ENCODE results near the gene FAM98C.

The FAM98C gene

DNA sequence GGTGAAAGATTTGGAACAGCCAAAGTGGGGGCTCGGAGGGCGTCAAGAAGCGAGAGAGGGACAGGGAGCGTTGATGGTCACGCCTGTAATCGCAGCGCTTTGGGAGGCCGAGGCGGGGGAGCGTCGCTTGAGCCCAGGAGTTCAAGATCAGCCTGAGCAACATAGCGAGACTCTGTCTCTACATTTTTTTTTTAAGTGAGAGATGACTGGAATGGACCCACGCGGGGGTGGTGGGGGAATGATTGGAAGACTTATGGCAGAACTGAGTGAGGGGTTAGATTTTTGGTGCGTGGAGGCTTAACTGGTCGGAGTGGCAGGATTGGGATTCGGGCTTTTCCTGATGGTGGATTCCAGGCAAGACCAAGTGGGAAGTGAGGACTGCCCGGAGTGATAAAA, 27.8 kb upstream of the FAM98C start:
- Histone ChIP-seq H3K4me3 (ENCODE audit: low read depth, low read length) (peak overlapping the region; percentile 95), H3K27ac (peak overlapping the region; percentile 95)
- in situ Hi-C loops (cut with HindIII; ENCODE audit: low pct_ligation_motif_present, low sequenced_read_pairs): no loop called here

DNA sequence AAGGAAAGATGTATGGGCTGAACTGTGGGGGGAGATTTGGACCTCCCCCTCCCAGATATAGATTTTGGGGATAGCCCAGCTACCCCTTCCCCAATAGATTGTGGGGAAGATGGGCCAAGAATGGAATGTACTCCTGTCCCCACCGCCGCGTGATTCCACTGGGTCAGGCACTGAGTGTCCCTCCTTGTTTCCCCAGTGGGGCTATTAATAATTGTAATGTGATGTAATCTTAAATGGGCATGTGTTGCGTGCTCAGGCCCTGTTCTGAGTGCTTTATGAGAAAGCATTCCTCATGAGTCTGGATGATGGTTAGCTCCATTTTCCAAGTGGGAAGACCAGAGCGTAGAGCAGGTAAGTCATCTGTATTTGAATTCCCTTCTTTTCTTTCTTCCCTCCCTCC, 27.1 kb upstream of the FAM98C start:
- TF ChIP-seq, protein P1, sequence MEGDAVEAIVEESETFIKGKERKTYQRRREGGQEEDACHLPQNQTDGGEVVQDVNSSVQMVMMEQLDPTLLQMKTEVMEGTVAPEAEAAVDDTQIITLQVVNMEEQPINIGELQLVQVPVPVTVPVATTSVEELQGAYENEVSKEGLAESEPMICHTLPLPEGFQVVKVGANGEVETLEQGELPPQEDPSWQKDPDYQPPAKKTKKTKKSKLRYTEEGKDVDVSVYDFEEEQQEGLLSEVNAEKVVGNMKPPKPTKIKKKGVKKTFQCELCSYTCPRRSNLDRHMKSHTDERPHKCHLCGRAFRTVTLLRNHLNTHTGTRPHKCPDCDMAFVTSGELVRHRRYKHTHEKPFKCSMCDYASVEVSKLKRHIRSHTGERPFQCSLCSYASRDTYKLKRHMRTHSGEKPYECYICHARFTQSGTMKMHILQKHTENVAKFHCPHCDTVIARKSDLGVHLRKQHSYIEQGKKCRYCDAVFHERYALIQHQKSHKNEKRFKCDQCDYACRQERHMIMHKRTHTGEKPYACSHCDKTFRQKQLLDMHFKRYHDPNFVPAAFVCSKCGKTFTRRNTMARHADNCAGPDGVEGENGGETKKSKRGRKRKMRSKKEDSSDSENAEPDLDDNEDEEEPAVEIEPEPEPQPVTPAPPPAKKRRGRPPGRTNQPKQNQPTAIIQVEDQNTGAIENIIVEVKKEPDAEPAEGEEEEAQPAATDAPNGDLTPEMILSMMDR (IDR thresholded peaks at IDR 0.05; ENCODE audit: low read depth, low read length, missing control alignments): no peak
- H3K27me3 ChIP-seq (replicated peaks): no peaks in the 10 kb centered on the region
- H3K36me3 ChIP-seq (replicated peaks): peaks cover 39% of the 10 kb centered on the region
- peak overlapping the region; percentile 95 for H3K27ac ChIP-seq
- DNase-seq: no peak
- in situ Hi-C loops (cut with HindIII; ENCODE audit: low pct_ligation_motif_present, low sequenced_read_pairs): no loop called here
- H3K4me3 ChIP-seq (ENCODE audit: low read depth, low read length): peak overlapping the region; percentile 95

More for the DNA sequence above, 27.8 kb upstream of the FAM98C start:
- H3K36me3 ChIP-seq (replicated peaks): peaks cover 32% of the 10 kb centered on the region
- TF ChIP-seq, protein P1 (IDR thresholded peaks at IDR 0.05; ENCODE audit: low read depth, low read length, missing control alignments): no peak
- no peaks in the 10 kb centered on the region for H3K27me3 ChIP-seq (replicated peaks)
- no peak for DNase-seq

DNA sequence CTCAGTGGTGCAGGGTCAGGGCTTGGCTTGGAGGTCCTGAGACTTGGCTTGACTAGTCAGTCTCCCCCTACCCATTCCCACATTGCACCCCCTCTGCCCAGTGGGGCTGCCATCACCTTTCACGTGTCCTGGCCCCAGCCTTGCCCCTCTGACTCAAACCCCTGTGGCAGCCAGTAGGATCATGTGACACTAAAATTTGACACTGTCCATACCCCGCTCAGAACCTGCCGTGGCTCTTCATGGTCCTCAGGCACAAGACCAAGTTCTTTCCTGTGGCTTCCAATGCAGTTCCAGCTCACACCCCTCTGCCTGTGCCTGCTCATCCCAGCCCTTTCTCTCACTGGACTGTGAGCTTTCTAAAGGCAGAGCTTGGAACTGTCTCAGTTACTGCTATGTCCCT, 26.3 kb upstream of the FAM98C start:
- Histone ChIP-seq H3K27ac (no peak overlapping the region), H3K4me3 (ENCODE audit: low read depth, low read length) (no peak overlapping the region)
- in situ Hi-C loops (cut with HindIII; ENCODE audit: low pct_ligation_motif_present, low sequenced_read_pairs): no loop called here

DNA sequence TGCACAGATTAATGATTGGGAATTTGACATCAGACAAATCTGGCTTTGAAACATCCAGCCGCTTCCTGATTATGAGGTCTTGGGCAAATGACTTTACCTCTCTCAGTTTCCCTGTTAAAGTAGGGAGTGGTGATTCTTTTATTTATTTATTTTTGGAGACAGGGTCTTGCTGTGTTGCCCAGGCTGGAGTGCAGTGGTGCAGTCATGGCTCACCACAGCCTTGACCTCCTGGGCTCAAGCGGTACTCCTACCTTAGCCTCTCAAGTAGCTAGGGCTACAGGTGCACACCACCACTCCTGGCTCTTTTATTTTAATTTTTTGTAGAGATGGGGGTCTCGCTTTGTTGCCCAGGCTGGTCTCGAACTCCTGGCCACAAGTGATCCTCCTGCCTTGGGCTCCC, 25.8 kb upstream of the FAM98C start:
- in situ Hi-C loops (cut with HindIII; ENCODE audit: low pct_ligation_motif_present, low sequenced_read_pairs): no loop called here
- no peak for DNase-seq
- TF ChIP-seq, protein P1 (IDR thresholded peaks at IDR 0.05; ENCODE audit: low read depth, low read length, missing control alignments): no peak
- no peak overlapping the region for H3K27ac ChIP-seq
- no peaks in the 10 kb centered on the region for H3K27me3 ChIP-seq (replicated peaks)
- peaks cover 52% of the 10 kb centered on the region for H3K36me3 ChIP-seq (replicated peaks)
- H3K4me3 ChIP-seq (ENCODE audit: low read depth, low read length): no peak overlapping the region

More for the DNA sequence above, 26.3 kb upstream of the FAM98C start:
- DNase-seq: no peak
- TF ChIP-seq, protein P1 (IDR thresholded peaks at IDR 0.05; ENCODE audit: low read depth, low read length, missing control alignments): no peak
- peaks cover 47% of the 10 kb centered on the region for H3K36me3 ChIP-seq (replicated peaks)
- no peaks in the 10 kb centered on the region for H3K27me3 ChIP-seq (replicated peaks)

DNA sequence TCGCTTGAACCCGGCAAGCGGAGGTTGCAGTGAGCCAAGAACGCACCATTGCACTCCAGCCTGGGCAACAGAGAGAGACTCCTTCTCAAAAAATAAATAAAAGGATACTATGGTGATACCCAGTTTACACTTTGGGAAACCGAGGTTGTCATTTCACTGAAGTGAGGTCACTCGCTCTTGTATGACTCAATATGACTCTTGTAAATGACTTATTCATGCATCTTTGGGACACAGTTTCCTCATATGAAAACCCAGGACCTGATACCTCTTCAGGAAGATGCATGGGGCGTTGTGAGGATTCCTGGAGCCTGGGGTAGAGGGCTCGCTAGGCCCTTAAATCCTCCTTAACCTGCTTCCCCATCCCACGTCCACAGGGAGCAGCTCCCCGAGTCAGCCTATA, 24.0 kb upstream of the FAM98C start:
- no peaks in the 10 kb centered on the region for H3K27me3 ChIP-seq (replicated peaks)
- H3K4me3 ChIP-seq (ENCODE audit: low read depth, low read length): no peak overlapping the region
- no peak overlapping the region for H3K27ac ChIP-seq
- no peak for DNase-seq
- in situ Hi-C loops (cut with HindIII; ENCODE audit: low pct_ligation_motif_present, low sequenced_read_pairs): no loop called here
- TF ChIP-seq, protein P1 (IDR thresholded peaks at IDR 0.05; ENCODE audit: low read depth, low read length, missing control alignments): no peak
- peaks cover 67% of the 10 kb centered on the region for H3K36me3 ChIP-seq (replicated peaks)

DNA sequence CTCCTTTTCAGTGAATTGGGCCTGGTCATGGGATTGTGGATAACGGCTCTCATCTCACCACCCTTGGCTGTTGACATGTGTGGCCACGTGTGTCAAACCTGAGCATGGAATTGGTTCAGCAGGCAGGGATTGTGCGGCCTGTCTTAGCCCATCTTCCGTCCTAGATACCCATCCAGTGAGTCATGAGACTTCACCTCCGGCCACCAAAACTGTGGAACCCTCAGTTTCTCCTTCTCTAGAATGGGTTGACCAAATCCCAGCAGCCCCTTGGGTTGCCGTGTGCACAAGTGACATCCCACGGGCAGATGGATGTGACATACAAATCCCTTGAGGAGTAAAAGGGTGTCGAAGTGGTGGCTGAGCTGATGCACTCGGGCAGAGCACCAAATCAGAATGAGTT, 21.8 kb upstream of the FAM98C start:
- TF ChIP-seq, protein P1 (IDR thresholded peaks at IDR 0.05; ENCODE audit: low read depth, low read length, missing control alignments): no peak
- no peaks in the 10 kb centered on the region for H3K27me3 ChIP-seq (replicated peaks)
- peaks cover 78% of the 10 kb centered on the region for H3K36me3 ChIP-seq (replicated peaks)
- no peak overlapping the region for H3K4me3 ChIP-seq (ENCODE audit: low read depth, low read length)
- in situ Hi-C loops (cut with HindIII; ENCODE audit: low pct_ligation_motif_present, low sequenced_read_pairs): no loop called here
- DNase-seq: no peak
- no peak overlapping the region for H3K27ac ChIP-seq
